Transverse colon (tissue), 3 donors: ENCODE measurements around the gene KCNJ11.

Source experiments
- EP300 ChIP-seq: sonication (generic); formaldehyde crosslinking; IDR thresholded peaks from one replicate; pipeline ENCODE4 v1.6.1; 2017; ENCODE audit warnings: antibody characterized with exemption, low read depth
- POLR2A ChIP-seq: fragments of 450-650 bp; IDR thresholded peaks from one replicate; pipeline ENCODE4 v1.6.1; 2016; ENCODE audit warnings: antibody characterized with exemption, mild to moderate bottlenecking, moderate library complexity
- TF ChIP-seq, protein P1 (sequence below), 5 experiments: fragments of 200-600 bp in 3 of 5; fragments of 450-650 bp in 2 of 5; sonication (generic) in 3 of 5; IDR thresholded peaks; 1 replicate in 2 of 5; 2 replicates in 3 of 5; pipeline ENCODE4 v1.5.1; 2016 to 2017; ENCODE audit warnings: antibody characterized with exemption in 5 of 5, inconsistent platforms in 3 of 5, mild to moderate bottlenecking in 2 of 5, moderate library complexity in 1 of 5

DNA sequence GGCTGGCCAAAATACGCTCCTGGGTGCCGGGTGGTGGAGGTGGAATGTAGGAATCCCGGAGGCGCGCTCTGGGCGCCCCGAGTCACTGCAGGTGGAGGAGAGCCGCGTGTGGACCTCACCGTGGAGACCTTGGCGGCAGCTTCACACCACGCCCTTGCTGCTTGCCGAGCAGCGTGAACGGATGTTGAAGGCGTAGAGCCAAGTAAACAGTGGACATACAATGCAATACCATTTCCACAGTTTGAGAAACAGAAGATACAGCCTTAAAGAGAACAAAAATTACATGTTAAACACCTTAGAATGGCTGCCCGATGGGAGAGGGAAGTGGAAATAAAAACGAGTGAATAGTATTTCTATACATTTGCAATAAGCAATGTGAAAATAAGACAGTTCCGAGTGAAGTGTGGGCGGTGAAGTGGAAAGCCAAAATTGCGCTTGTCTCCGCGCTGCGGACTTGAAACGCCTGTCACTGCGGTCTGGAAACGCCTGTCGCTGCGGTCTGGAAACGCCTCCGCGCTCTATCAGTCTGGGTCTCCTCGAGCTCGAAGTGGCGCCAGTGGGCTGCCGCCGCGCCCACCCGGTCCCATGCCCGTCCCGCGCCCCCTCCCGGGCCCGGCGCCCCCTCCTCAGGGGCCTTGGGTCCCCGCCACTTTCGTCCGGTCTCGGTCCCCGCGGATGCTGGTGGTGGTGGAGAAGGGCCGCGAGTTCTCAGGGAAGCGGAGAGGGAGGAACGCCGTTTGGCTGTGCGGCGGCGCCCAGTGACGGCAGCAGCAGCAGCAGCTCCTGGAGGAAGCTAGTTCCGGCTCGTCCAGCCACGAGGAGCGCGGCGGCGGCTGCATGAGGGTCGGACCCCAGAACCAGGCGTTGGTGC, 35.3 kb downstream of the KCNJ11 start:
- TF ChIP-seq, protein P1, sequence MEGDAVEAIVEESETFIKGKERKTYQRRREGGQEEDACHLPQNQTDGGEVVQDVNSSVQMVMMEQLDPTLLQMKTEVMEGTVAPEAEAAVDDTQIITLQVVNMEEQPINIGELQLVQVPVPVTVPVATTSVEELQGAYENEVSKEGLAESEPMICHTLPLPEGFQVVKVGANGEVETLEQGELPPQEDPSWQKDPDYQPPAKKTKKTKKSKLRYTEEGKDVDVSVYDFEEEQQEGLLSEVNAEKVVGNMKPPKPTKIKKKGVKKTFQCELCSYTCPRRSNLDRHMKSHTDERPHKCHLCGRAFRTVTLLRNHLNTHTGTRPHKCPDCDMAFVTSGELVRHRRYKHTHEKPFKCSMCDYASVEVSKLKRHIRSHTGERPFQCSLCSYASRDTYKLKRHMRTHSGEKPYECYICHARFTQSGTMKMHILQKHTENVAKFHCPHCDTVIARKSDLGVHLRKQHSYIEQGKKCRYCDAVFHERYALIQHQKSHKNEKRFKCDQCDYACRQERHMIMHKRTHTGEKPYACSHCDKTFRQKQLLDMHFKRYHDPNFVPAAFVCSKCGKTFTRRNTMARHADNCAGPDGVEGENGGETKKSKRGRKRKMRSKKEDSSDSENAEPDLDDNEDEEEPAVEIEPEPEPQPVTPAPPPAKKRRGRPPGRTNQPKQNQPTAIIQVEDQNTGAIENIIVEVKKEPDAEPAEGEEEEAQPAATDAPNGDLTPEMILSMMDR (IDR thresholded peaks at IDR 0.05): no peak
- TF ChIP-seq EP300 (no peak), POLR2A (peak; percentile 75)
